HG02943 (cell line): ENCODE results near the gene BCAR3.

Experiments
- ATAC-seq: cut with Tn5 transposase; IDR thresholded peaks from one replicate; pipeline ENCODE4 v1.9.1; 2021; ENCODE audit warnings: mild to moderate bottlenecking, low read depth, moderate library complexity; ENCODE audit not compliant: unreplicated experiment

Gene BCAR3

DNA sequence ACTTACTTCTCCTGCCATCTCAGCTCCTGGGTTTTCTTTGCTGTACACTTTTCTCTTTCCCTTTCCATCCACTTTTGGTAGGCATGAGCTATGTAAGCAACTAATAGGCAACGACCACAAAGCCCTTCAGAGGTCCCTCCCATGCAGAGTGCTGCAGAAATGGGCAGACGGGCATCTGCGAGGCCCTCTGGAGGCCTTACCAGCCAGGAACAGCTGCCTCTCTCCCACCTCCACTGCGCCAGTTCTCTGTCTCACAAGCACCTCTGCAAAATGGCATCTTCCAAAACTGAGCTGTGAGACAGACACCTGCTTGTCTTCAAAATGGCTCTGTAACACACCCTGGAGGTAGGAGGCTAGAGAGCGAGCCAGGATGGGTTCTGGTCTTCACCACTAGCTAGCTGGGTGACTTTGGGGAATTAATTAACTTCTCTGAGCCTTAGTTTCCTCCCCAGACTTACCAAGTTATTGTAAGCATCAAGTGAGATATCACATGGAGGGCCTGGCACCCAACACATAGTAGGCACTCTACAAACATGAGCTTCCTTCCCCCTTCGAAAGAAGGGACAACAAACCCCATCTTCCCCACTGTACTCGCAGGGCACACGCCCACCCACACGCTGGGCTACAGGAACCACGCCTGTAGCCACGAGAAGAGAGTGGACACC lies 62.0 kb downstream of the BCAR3 start:
- ATAC-seq, result no peak

DNA sequence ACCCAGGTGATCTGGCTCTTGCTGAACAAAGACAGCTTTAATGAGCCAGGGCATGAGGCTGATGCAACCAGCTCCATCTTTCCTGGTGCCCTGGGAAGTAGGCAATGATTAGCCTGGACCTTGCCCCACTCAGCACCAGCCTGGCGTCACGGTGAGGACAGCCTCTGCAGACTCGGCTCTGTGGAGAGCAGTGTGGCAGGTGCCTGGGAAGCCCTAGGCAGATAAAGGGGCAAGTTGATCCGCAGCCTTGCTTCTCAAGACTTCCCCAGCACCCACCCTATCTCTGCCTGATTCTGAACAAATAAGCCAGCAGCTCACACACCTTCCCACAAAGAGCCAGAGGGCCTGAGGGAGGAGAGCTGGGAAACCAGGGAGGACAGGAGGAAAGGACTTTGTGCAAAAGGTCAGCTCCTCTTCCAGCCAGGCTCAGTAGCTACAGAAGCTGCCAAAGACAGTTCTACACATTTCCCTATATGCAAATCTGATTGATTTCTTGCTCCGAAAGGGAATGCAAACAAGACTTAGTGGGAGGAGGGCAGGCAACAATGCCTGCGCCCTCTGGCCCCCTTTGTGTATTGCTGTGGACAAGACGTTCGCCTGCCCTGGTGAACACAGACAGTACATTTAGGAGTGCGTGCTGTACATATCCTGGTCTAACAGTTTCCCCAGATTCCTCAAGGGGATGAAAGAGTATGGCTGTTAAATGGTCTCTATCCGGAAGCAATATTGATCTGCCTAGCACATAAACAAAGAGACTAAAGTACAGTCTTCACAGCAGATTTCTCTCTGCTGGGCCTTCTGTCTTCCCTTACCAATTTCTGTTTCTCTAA lies 63.8 kb downstream of the BCAR3 start:
- ATAC-seq, result no peak

DNA sequence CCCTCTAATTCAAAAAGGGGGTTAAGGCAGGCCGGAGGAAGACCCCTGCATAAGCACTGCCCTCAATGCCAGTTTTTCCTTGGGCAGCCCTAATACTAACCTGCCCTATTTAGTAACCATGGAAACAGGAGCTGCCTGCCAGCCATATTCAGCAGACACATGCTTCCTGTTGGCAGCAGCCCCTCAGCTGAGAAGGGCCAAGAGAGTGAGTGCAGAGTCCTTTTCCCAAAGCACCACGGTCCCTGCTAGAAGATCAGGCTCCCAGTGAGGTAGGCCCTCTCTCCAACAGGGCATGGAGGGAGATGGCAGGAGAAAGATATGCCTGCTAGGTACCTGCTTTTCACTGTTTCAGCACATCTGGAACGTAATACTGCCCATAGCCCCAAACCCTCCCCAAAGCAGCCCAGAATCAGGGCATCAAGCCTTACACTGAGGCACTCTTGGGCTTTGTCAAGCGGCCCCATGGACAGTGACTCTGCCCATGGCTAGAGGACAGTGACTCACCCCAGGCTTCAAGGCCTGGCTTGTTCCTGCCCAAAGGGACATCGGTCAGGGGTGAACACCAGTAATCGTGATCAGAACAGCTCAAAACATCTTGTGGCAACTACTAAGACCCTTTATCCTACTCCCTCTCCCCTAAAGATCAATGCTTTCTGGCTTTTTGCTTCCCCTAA lies 64.5 kb downstream of the BCAR3 start:
- no peak for ATAC-seq

GRCh38 chr1:93616221-93616995 lies 65.2 kb downstream of the BCAR3 start:
- no peak for ATAC-seq

- peak; percentile 79 for ATAC-seq
Measured at GRCh38 chr1:93615582-93616150, 66.0 kb downstream of the BCAR3 start.

- peak; percentile 32 for ATAC-seq
Measured at GRCh38 chr1:93614986-93615581, 66.6 kb downstream of the BCAR3 start.

DNA sequence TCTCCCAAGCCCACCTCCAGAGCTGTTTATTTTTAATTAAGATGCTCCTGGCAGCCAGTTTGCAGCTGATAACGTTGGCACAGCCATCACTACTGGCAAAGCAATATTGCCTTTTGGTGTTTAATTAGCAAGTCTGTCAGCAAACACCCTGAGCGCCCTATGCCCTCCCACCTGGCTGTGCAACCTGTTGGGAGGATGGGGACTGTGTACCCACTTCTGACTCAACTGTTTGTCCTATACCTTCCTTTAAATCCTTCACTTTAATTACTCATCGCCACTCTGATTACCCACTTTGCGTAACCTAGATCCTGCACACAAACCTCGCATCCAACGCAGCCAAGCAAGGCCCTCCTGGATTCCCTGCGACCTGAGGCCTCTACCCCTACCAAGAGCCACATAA lies 67.1 kb downstream of the BCAR3 start:
- no peak for ATAC-seq

- ATAC-seq, result no peak
Measured at GRCh38 chr1:93613898-93614297, 67.7 kb downstream of the BCAR3 start.

DNA sequence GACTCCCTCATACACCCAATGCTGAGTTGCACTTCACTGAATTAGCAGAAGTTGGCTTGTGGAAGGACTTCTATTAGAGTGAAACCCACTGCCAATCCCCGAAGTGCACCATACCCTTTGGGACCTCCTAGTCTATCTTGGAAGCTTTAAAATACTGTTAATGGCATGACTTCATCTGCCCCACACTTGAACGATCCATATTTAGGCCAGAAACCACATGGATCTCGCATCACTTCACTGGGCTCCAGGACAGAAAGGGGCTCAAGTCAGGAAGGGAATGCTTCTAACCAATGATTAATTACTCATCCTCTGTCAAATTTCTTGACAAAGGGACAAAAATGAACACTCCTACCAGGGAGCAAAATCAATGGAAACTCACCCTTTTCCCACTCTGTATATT lies 69.1 kb downstream of the BCAR3 start:
- ATAC-seq, result no peak

DNA sequence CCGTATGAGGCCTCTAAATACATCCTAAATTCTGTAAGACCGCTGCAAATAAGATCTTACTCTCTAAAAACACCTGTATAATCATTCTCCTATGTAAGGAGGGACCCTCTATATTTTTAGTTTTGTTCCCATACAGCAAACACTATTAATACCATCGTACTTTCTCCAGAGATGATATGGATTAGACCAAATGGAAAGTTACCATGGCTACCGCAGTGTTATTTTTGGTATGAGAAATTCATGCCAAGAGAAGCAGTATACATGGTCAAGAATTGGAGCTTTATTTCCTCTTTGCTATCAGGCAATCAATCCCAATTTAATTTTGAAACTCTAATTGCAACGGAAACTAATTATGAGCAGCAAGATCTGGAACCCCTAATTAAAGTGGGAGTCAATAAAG lies 70.0 kb downstream of the BCAR3 start:
- no peak for ATAC-seq

GRCh38 chr1:93609536-93609935 lies 72.1 kb downstream of the BCAR3 start:
- ATAC-seq, result no peak

GRCh38 chr1:93608187-93609109 lies 73.2 kb downstream of the BCAR3 start:
- ATAC-seq, result peak; percentile 19

DNA sequence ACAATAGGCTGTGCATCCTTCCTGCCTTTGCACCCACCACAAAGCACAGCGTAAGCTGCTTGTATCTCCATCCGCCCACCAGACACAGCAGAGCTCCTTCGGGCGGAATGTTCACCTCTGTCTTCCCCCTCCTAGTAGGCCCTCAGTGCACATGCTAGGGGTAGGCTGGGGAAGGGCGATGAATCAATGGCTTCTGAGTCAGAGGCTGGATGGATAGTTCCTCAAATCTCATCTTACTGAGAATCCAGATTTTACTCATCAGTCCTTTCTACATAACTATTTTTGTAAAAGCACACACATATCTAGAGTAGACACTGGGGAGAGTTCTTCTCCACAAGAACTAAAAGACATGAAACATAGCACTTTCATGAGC lies 73.8 kb downstream of the BCAR3 start:
- ATAC-seq, result peak; percentile 76

GRCh38 chr1:93605812-93606512 lies 75.7 kb downstream of the BCAR3 start:
- no peak for ATAC-seq

GRCh38 chr1:93605026-93605568 lies 76.5 kb downstream of the BCAR3 start:
- ATAC-seq, result no peak

GRCh38 chr1:93604411-93604810 lies 77.2 kb downstream of the BCAR3 start:
- no peak for ATAC-seq

DNA sequence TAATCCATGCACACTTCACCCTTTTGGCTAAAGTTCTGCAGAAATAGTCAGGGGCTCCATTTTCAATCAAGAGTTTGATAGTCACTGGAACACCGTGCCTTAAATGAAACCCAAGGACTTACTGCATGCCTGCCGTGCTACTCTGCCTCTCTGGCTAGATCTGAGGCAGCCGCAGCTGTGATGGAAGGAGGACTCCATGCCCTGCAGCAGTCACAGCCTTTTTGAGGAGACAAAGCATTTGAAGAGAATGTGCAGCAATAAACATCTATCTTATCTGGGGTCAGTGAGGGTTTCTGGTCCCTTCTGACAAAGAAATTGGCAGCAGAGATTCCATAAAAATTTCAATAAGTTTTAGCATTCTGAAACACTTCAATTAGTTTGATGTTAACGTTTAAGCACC lies 78.0 kb downstream of the BCAR3 start:
- no peak for ATAC-seq

DNA sequence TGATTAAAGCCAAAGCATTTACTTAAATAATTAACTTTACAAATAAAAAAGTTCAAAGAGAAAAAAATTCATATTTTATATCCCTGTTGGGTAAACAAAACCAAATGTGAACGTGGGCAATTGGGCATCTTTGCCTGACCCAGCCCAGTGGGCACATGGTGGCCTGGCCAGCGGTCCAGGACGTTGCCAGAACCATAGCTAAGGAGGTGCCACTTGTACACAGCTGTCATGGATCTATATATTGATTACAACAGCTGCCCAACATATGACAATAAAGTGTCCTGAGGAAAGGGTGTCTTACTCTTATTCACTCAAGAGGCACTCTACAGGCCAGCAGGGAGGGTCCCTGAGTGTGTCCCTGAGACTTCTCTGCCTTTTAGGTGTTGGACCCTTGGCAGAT lies 78.5 kb downstream of the BCAR3 start:
- no peak for ATAC-seq
